Endodermal cell (in vitro differentiated cells): Measurements from ENCODE around the gene SUOX. TPM values are rescaled to one million over a fixed set of nuclear protein-coding genes. Genes with fewer than 3 reads are reported as not detected.

Source experiments
- DNase-seq: peaks from one replicate; pipeline ENCODE4 v3.0.0-alpha.2; 2017
- H3K27ac ChIP-seq: 2 replicates; pipeline ENCODE4 v1.5.1; 2013; ENCODE audit warnings: mild to moderate bottlenecking, low read depth, low read length, moderate library complexity
- H3K27me3 ChIP-seq: 2 replicates; pipeline ENCODE4 v1.6.1; 2013; ENCODE audit warnings: mild to moderate bottlenecking, low read length, moderate library complexity; ENCODE audit not compliant: insufficient read depth, control insufficient read depth, poor library complexity, severe bottlenecking
- H3K36me3 ChIP-seq: 2 replicates; pipeline ENCODE4 v1.7.0; 2013; ENCODE audit warnings: mild to moderate bottlenecking, low read length, moderate library complexity; ENCODE audit not compliant: control insufficient read depth, insufficient read depth
- H3K4me1 ChIP-seq: one replicate; pipeline ENCODE4 v1.7.0; 2013; ENCODE audit warnings: low read length; ENCODE audit not compliant: control insufficient read depth, insufficient read depth
- H3K4me3 ChIP-seq: 2 replicates; pipeline ENCODE4 v1.5.1; 2013; ENCODE audit warnings: mild to moderate bottlenecking, low read length, moderate library complexity
- H3K9ac ChIP-seq: 2 replicates; pipeline ENCODE4 v1.6.1; 2013; ENCODE audit warnings: mild to moderate bottlenecking, low read length, moderate library complexity; ENCODE audit not compliant: poor library complexity, severe bottlenecking; ENCODE audit errors: extremely low read depth
- H3K9me3 ChIP-seq: 2 replicates; pipeline ENCODE4 v1.6.1; 2013; ENCODE audit warnings: mild to moderate bottlenecking, low read length, moderate library complexity; ENCODE audit not compliant: control insufficient read depth
- H3K27ac Mint-ChIP-seq: 2 replicates; pipeline ENCODE4 v1.8.0; 2020; ENCODE audit warnings: mixed read lengths
- H3K27me3 Mint-ChIP-seq: 2 replicates; pipeline ENCODE4 v1.8.0; 2021; ENCODE audit warnings: mild to moderate bottlenecking, mixed read lengths; ENCODE audit not compliant: insufficient read depth
- H3K36me3 Mint-ChIP-seq: 2 replicates; pipeline ENCODE4 v1.8.0; 2020; ENCODE audit warnings: low read depth, mixed read lengths
- H3K4me1 Mint-ChIP-seq: 2 replicates; pipeline ENCODE4 v1.8.0; 2020; ENCODE audit warnings: mixed read lengths
- H3K4me3 Mint-ChIP-seq: 2 replicates; pipeline ENCODE4 v1.8.0; 2020; ENCODE audit warnings: mild to moderate bottlenecking, moderate library complexity, mixed read lengths
- H3K9me3 Mint-ChIP-seq: 2 replicates; pipeline ENCODE4 v1.8.0; 2020; ENCODE audit warnings: mild to moderate bottlenecking, mixed read lengths
- CTCF ChIP-seq: fragments of 200-600 bp; sonication (generic); conservative IDR thresholded peaks from 2 replicates; pipeline ENCODE4 v1.5.0; 2021; ENCODE audit warnings: antibody characterized with exemption, mild to moderate bottlenecking
- WGBS, 2 experiments: methylation state at CpG; one replicate each; pipeline versions ENCODE4 v1.1.5 to v1.1.7; 2013; ENCODE audit warnings: missing lambda C conversion rate in 2 of 2, mixed read lengths in 1 of 2; ENCODE audit not compliant: insufficient coverage in 1 of 2, insufficient read length in 1 of 2; 5-methylcytosine and 5-hydroxymethylcytosine counted together
- total RNA-seq, 2 donors: library from RNA; stranded (reverse); fragmentation: NEBNext Ultra II Directional in 1 of 2; extraction: Animal tissue kit (Norgen Biotek cat#: 25700) in 1 of 2; gene quantifications; 2 replicates in 1 of 2; 3 replicates in 1 of 2; pipeline ENCODE4 v1.2.1, GENCODE V29; 2021

SUOX gene
- total RNA-seq, 2 donors from 2014 or later = 23.2 to 27.5 TPM

- H3K27me3 ChIP-seq = no peaks in the 10 kb centered on the region
- no peaks in the 10 kb centered on the region for H3K9me3 ChIP-seq
- no peak for DNase-seq
- Mint-ChIP-seq H3K4me3 (no peak overlapping the region), H3K27ac (peak overlapping the region; percentile 12), H3K36me3 (peaks cover 32% of the 10 kb centered on the region), H3K4me1 (peaks cover 17% of the 10 kb centered on the region), H3K27me3 (no peaks in the 10 kb centered on the region), H3K9me3 (no peaks in the 10 kb centered on the region)
- 60 to 90% methylated on average over 1 to 2 of the region's 2 CpGs for WGBS, 2 experiments
- H3K36me3 ChIP-seq = peaks cover 19% of the 10 kb centered on the region
- H3K4me3 ChIP-seq = no peak overlapping the region
- no peak for TF ChIP-seq CTCF
- H3K9ac ChIP-seq = no peak overlapping the region
- H3K27ac ChIP-seq = no peak overlapping the region
- no peaks in the 10 kb centered on the region for H3K4me1 ChIP-seq
Observed at GRCh38 chr12:56038022-56038655, 41.1 kb downstream of the SUOX start.

DNA sequence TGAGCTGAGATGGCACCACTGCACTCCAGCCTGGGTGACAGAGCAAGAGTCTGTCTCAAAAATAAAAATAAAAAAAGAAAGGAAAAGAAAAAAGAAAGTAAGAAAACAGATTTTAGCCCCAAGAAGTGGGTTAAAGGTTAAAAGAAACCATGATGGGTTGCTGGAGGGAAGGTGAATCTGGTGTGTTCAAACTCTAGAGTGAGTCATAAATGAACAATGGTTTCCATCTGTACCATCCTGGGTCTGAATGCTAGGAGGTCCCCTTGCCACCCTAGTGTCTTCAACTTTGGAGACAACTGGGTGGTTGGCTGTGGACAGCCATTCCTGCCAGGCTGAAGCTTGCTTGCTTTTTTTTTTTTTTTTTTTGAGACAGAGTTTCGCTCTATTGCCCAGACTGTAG lies 43.1 kb downstream of the SUOX start:
- no peak for TF ChIP-seq CTCF
- Histone ChIP-seq H3K4me3 (no peak overlapping the region), H3K9me3 (no peaks in the 10 kb centered on the region), H3K27ac (no peak overlapping the region), H3K9ac (no peak overlapping the region), H3K36me3 (peaks cover 33% of the 10 kb centered on the region), H3K27me3 (no peaks in the 10 kb centered on the region), H3K4me1 (no peaks in the 10 kb centered on the region)
- Mint-ChIP-seq H3K4me3 (no peak overlapping the region), H3K9me3 (no peaks in the 10 kb centered on the region), H3K36me3 (peaks cover 36% of the 10 kb centered on the region), H3K27ac (no peak overlapping the region), H3K27me3 (no peaks in the 10 kb centered on the region), H3K4me1 (peaks cover 20% of the 10 kb centered on the region)
- DNase-seq = no peak
- WGBS, 2 experiments = 100% methylated on average over 1 of the region's 1 CpG; no CpG with 5 or more reads in 1 of the 2 experiments

- DNase-seq = peak; percentile 84
- Histone ChIP-seq H3K9me3 (no peaks in the 10 kb centered on the region), H3K36me3 (peaks cover 34% of the 10 kb centered on the region), H3K27me3 (no peaks in the 10 kb centered on the region), H3K4me1 (no peaks in the 10 kb centered on the region), H3K27ac (peak overlapping the region; percentile 69), H3K4me3 (peak overlapping the region; percentile 73), H3K9ac (peak overlapping the region; percentile 48)
- Mint-ChIP-seq H3K27ac (peak overlapping the region; percentile 96), H3K9me3 (no peaks in the 10 kb centered on the region), H3K36me3 (peaks cover 32% of the 10 kb centered on the region), H3K4me1 (peaks cover 20% of the 10 kb centered on the region), H3K27me3 (no peaks in the 10 kb centered on the region), H3K4me3 (peak overlapping the region; percentile 95)
- TF ChIP-seq CTCF = no peak
- WGBS, 2 experiments = 59 to 69% methylated on average over 7 to 14 of the region's 14 CpGs
Observed at GRCh38 chr12:56040963-56041551, 44.0 kb downstream of the SUOX start.
